ENCODE data around the gene UAP1.
"Not testable (repeated sequence)": the region's sequence is repeated elsewhere in the genome, so short reads cannot be mapped to it uniquely, and the experiment has no call there.

The UAP1 gene

GRCh38 chr1:162578936-162579335 lies 17.4 kb downstream of the UAP1 start:
- Mint-ChIP-seq H3K4me1 (ENCODE audit: low read depth) (no peaks in the 10 kb centered on the region), H3K4me3 (no peak overlapping the region), H3K27ac (no peak overlapping the region), H3K27me3 (no peaks in the 10 kb centered on the region), H3K36me3 (ENCODE audit: low read depth) (peaks cover 60% of the 10 kb centered on the region), H3K9me3 (no peaks in the 10 kb centered on the region)
- DNase-seq, result no peak

- DNase-seq, result no peak
- Mint-ChIP-seq H3K4me1 (ENCODE audit: low read depth) (no peaks in the 10 kb centered on the region), H3K9me3 (no peaks in the 10 kb centered on the region), H3K36me3 (ENCODE audit: low read depth) (peaks cover 71% of the 10 kb centered on the region), H3K4me3 (no peak overlapping the region), H3K27ac (no peak overlapping the region), H3K27me3 (no peaks in the 10 kb centered on the region)
Measured at GRCh38 chr1:162580308-162580707, 18.8 kb downstream of the UAP1 start.

- DNase-seq; H3K9me3 Mint-ChIP-seq; H3K4me3 Mint-ChIP-seq; H3K4me1 Mint-ChIP-seq (ENCODE audit: low read depth); H3K27ac Mint-ChIP-seq; H3K27me3 Mint-ChIP-seq: not testable (repeated sequence)
- H3K36me3 Mint-ChIP-seq (ENCODE audit: low read depth), result peaks cover 77% of the 10 kb centered on the region
Measured at GRCh38 chr1:162582901-162583300, 21.4 kb downstream of the UAP1 start.

- not testable (repeated sequence) for H3K4me1 Mint-ChIP-seq (ENCODE audit: low read depth); DNase-seq; H3K4me3 Mint-ChIP-seq; H3K27ac Mint-ChIP-seq; H3K27me3 Mint-ChIP-seq; H3K9me3 Mint-ChIP-seq
- H3K36me3 Mint-ChIP-seq (ENCODE audit: low read depth), result peaks cover 81% of the 10 kb centered on the region
Measured at GRCh38 chr1:162585101-162585500, 23.6 kb downstream of the UAP1 start.

- no peaks in the 10 kb centered on the region for H3K9me3 Mint-ChIP-seq
- H3K27ac Mint-ChIP-seq, result no peak overlapping the region
- no peaks in the 10 kb centered on the region for H3K4me1 Mint-ChIP-seq (ENCODE audit: low read depth)
- no peak for DNase-seq
- H3K27me3 Mint-ChIP-seq, result no peaks in the 10 kb centered on the region
- no peak overlapping the region for H3K4me3 Mint-ChIP-seq
- peaks cover 81% of the 10 kb centered on the region for H3K36me3 Mint-ChIP-seq (ENCODE audit: low read depth)
Measured at GRCh38 chr1:162587347-162587746, 25.8 kb downstream of the UAP1 start.

- H3K36me3 Mint-ChIP-seq (ENCODE audit: low read depth), result peaks cover 82% of the 10 kb centered on the region
Measured at GRCh38 chr1:162587761-162588260, 26.3 kb downstream of the UAP1 start.

GRCh38 chr1:162590101-162590500 lies 28.6 kb downstream of the UAP1 start:
- Mint-ChIP-seq H3K4me1 (ENCODE audit: low read depth) (no peaks in the 10 kb centered on the region), H3K27me3 (no peaks in the 10 kb centered on the region), H3K4me3 (no peak overlapping the region), H3K27ac (no peak overlapping the region), H3K36me3 (ENCODE audit: low read depth) (peaks cover 82% of the 10 kb centered on the region), H3K9me3 (no peaks in the 10 kb centered on the region)
- no peak for DNase-seq

More at GRCh38 chr1:162587761-162588260, 26.3 kb downstream of the UAP1 start:
- Mint-ChIP-seq H3K27ac (no peak overlapping the region), H3K4me1 (ENCODE audit: low read depth) (no peaks in the 10 kb centered on the region), H3K27me3 (no peaks in the 10 kb centered on the region), H3K4me3 (no peak overlapping the region), H3K9me3 (no peaks in the 10 kb centered on the region)
- DNase-seq, result no peak

GRCh38 chr1:162590686-162591085 lies 29.2 kb downstream of the UAP1 start:
- no peaks in the 10 kb centered on the region for H3K9me3 Mint-ChIP-seq
- H3K4me3 Mint-ChIP-seq, result no peak overlapping the region
- no peak for DNase-seq
- peaks cover 83% of the 10 kb centered on the region for H3K36me3 Mint-ChIP-seq (ENCODE audit: low read depth)
- no peaks in the 10 kb centered on the region for H3K4me1 Mint-ChIP-seq (ENCODE audit: low read depth)
- H3K27ac Mint-ChIP-seq, result no peak overlapping the region
- no peaks in the 10 kb centered on the region for H3K27me3 Mint-ChIP-seq

GRCh38 chr1:162596514-162597170 lies 35.1 kb downstream of the UAP1 start:
- Mint-ChIP-seq H3K4me1 (ENCODE audit: low read depth) (no peaks in the 10 kb centered on the region), H3K27ac (no peak overlapping the region), H3K36me3 (ENCODE audit: low read depth) (peaks cover 77% of the 10 kb centered on the region), H3K4me3 (no peak overlapping the region), H3K9me3 (no peaks in the 10 kb centered on the region), H3K27me3 (no peaks in the 10 kb centered on the region)
- no peak for DNase-seq

GRCh38 chr1:162599451-162599850 lies 37.9 kb downstream of the UAP1 start:
- H3K4me1 Mint-ChIP-seq (ENCODE audit: low read depth), result no peaks in the 10 kb centered on the region
- H3K27ac Mint-ChIP-seq, result no peak overlapping the region
- H3K9me3 Mint-ChIP-seq, result no peaks in the 10 kb centered on the region
- no peaks in the 10 kb centered on the region for H3K27me3 Mint-ChIP-seq
- H3K36me3 Mint-ChIP-seq (ENCODE audit: low read depth), result peaks cover 72% of the 10 kb centered on the region
- no peak overlapping the region for H3K4me3 Mint-ChIP-seq
- no peak for DNase-seq

GRCh38 chr1:162603117-162603516 lies 41.6 kb downstream of the UAP1 start:
- not testable (repeated sequence) for H3K27ac Mint-ChIP-seq; H3K4me3 Mint-ChIP-seq; H3K27me3 Mint-ChIP-seq; H3K4me1 Mint-ChIP-seq (ENCODE audit: low read depth); H3K9me3 Mint-ChIP-seq; DNase-seq
- peaks cover 57% of the 10 kb centered on the region for H3K36me3 Mint-ChIP-seq (ENCODE audit: low read depth)

- no peak overlapping the region for H3K27ac Mint-ChIP-seq
- H3K36me3 Mint-ChIP-seq (ENCODE audit: low read depth), result peaks cover 41% of the 10 kb centered on the region
Measured at GRCh38 chr1:162605225-162605927, 43.9 kb downstream of the UAP1 start.

GRCh38 chr1:162609306-162609705 lies 47.8 kb downstream of the UAP1 start:
- no peak for DNase-seq
- Mint-ChIP-seq H3K36me3 (ENCODE audit: low read depth) (peaks cover 11% of the 10 kb centered on the region), H3K4me1 (ENCODE audit: low read depth) (peaks cover 3% of the 10 kb centered on the region)

More at GRCh38 chr1:162605225-162605927, 43.9 kb downstream of the UAP1 start:
- H3K4me1 Mint-ChIP-seq (ENCODE audit: low read depth), result no peaks in the 10 kb centered on the region
- no peak for DNase-seq
- no peak overlapping the region for H3K4me3 Mint-ChIP-seq
- no peaks in the 10 kb centered on the region for H3K27me3 Mint-ChIP-seq
- no peaks in the 10 kb centered on the region for H3K9me3 Mint-ChIP-seq

GRCh38 chr1:162612606-162613400 lies 51.3 kb downstream of the UAP1 start:
- no peaks in the 10 kb centered on the region for H3K27me3 Mint-ChIP-seq
- H3K9me3 Mint-ChIP-seq, result peaks cover 9% of the 10 kb centered on the region
- H3K36me3 Mint-ChIP-seq (ENCODE audit: low read depth), result peaks cover 21% of the 10 kb centered on the region
- no peak overlapping the region for H3K4me3 Mint-ChIP-seq
- no peak overlapping the region for H3K27ac Mint-ChIP-seq
- peaks cover 3% of the 10 kb centered on the region for H3K4me1 Mint-ChIP-seq (ENCODE audit: low read depth)
- no peak for DNase-seq

More at GRCh38 chr1:162609306-162609705, 47.8 kb downstream of the UAP1 start:
- Mint-ChIP-seq H3K27me3 (no peaks in the 10 kb centered on the region), H3K27ac (no peak overlapping the region), H3K9me3 (no peaks in the 10 kb centered on the region), H3K4me3 (no peak overlapping the region)

Data from activated T-cell treated with anti-CD3 and anti-CD28 coated beads, Interleukin-2, amount 50 U/mL, for 24 hours (primary cell).